Large intestine (tissue), 3 donors: Measurements from ENCODE around the gene CD4. TPM values are rescaled to one million over a fixed set of nuclear protein-coding genes. Genes with fewer than 3 reads are reported as not detected.

ENCODE experiments used
- DNase-seq, 2 donors: peaks; one replicate each; pipeline versions ENCODE4 v3.0.0 to v3.0.0-alpha.2; 2013
- H3K27ac ChIP-seq: one replicate; pipeline ENCODE4 v1.5.1; 2013; ENCODE audit warnings: low read length
- H3K27me3 ChIP-seq: 2 replicates; pipeline ENCODE4 v1.6.1; 2013; ENCODE audit warnings: low read length; ENCODE audit not compliant: control insufficient read depth, insufficient read depth
- H3K36me3 ChIP-seq: 2 replicates; pipeline ENCODE4 v1.6.1; 2013; ENCODE audit warnings: low read length; ENCODE audit not compliant: control insufficient read depth, insufficient read depth
- H3K4me1 ChIP-seq: one replicate; pipeline ENCODE4 v1.6.1; 2013; ENCODE audit warnings: low read length; ENCODE audit not compliant: control insufficient read depth, insufficient read depth
- H3K4me3 ChIP-seq: one replicate; pipeline ENCODE4 v1.5.1; 2013; ENCODE audit warnings: low read length
- H3K9me3 ChIP-seq: one replicate; pipeline ENCODE4 v1.6.1; 2013; ENCODE audit warnings: mild to moderate bottlenecking, low read depth, low read length, moderate library complexity; ENCODE audit not compliant: control insufficient read depth
- WGBS: methylation state at CpG from one replicate; pipeline ENCODE4 v1.1.5; 2013; ENCODE audit warnings: low lambda C conversion rate; ENCODE audit not compliant: insufficient coverage; 5-methylcytosine and 5-hydroxymethylcytosine counted together
- polyA plus RNA-seq: library from polyadenylated mRNA; unstranded; fragments of 120-200 nt; gene quantifications from one replicate; pipeline ENCODE4 v1.2.1, GENCODE V29; 2013

The CD4 gene
- polyA plus RNA-seq, 1 donor: 17.4 TPM

DNA sequence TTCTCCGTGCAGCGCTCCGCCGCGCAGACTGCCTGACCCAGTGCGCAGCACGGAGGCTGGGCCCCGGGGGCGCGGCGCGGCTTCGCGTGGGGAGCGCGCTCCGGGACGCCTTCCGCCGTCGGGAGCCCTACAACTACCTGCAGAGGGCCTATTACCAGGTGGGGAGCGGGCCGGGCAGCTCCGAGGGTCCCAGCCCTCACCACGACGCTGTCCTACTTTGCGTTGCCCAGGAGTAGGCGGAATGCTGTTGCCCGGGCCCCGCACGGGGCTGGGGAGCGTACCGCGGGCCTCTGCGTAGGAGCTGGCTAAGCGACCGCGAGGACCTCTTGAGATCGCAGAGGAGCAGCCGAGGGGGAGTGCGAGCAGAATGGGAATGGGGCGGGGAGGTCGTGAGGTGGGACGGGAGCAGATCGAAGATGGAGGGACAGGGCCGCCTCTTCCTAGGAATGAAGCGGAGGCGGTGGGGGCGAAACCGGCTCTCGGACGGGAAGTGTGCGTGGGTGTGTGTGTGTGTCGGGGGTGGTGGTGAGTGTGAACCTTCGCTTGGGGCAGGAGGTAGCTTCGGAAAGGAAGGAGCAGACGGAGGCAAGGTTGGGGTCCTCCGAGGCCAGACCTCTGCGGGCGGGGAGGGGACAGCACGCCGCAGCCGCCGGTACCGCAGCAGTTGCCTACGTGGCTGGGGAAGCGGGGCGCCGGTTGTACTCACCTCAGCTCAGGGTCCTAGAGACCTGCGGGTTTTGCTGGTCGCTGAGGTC lies 39.6 kb downstream of the CD4 start:
- no CpG with 5 or more reads among the region's 71 CpGs for WGBS
- Histone ChIP-seq H3K27me3 (no peaks in the 10 kb centered on the region), H3K36me3 (peaks cover 23% of the 10 kb centered on the region), H3K4me3 (peak overlapping the region; percentile 97), H3K27ac (peak overlapping the region; percentile 87), H3K4me1 (peaks cover 24% of the 10 kb centered on the region), H3K9me3 (no peaks in the 10 kb centered on the region)
- DNase-seq: peak; percentile 61 to 85

DNA sequence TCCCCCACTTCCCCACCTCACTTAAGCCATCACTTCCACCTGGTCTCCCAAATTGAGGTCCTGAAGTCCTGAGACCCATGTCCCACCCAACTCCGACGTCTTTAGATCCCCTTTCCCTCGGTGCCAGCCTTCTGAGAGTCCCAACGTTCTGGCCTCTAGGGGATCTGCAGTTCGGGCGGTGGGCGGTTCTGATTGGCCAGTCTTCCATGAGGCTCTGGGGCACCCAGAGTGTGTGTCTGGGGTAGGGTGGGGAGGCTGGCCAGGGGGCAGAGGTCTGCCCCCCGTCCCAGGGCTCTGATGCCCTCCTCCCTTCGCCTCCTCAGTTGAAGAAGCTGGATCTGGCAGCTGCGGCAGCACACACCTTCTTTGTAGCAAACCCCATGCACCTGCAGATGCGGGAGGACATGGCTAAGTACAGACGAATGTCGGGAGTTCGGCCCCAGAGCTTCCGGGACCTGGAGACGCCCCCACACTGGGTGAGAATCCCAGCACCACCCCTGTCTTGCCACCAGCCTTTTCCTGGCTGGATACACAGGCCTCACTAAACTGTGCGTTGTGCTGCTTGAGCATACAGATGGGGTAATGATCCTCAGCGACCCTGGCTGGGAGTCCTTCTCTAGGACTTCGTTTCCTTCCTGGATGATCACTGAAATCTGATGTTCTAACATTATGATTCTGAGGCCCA lies 40.4 kb downstream of the CD4 start:
- DNase-seq: no peak
- Histone ChIP-seq H3K27me3 (no peaks in the 10 kb centered on the region), H3K36me3 (peaks cover 23% of the 10 kb centered on the region), H3K4me1 (peaks cover 25% of the 10 kb centered on the region), H3K27ac (peak overlapping the region; percentile 87), H3K9me3 (no peaks in the 10 kb centered on the region), H3K4me3 (peak overlapping the region; percentile 97)
- 60% methylated on average over 2 of the region's 19 CpGs for WGBS

DNA sequence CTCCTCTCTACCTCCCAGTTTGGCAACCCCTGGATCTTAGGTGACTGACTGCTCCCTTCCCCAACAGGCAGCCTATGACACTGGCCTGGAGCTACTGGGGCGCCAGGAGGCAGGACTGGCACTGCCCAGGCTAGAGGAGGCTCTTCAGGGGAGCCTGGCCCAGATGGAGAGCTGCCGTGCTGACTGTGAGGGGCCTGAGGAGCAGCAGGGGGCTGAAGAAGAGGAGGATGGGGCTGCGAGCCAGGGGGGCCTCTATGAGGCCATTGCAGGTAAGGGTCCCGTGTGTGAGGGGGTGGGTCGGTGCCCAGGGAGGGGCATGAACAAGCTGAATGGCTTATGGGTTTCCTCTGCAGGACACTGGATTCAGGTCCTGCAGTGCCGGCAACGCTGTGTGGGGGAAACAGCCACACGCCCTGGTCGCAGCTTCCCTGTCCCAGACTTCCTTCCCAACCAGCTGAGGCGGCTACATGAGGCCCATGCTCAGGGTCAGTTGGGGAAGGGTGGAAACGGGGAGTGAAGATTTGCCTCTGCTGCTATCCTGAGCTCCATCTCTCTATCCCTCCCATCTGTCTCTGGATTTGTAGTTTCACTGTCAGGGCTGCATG lies 41.1 kb downstream of the CD4 start:
- Histone ChIP-seq H3K27ac (no peak overlapping the region), H3K27me3 (no peaks in the 10 kb centered on the region), H3K9me3 (no peaks in the 10 kb centered on the region), H3K4me1 (peaks cover 23% of the 10 kb centered on the region), H3K4me3 (peak overlapping the region; percentile 97), H3K36me3 (peaks cover 23% of the 10 kb centered on the region)
- no peak for DNase-seq
- WGBS: no CpG with 5 or more reads among the region's 11 CpGs

DNA sequence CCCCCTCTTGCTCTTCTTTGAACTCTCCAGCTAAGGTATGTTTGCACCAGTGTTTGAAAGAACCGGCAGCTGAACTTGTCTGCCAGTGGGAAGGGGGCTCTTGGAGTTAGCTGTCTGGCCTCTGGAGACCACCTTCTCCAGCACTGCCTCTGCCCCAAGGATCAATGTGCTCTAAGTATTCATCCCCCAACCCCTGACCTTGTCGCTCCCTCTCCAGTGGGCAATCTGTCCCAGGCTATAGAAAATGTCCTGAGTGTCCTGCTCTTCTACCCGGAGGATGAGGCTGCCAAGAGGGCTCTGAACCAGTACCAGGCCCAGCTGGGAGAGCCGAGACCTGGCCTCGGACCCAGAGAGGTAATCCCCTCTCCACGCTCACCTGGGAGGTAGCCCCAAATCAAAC lies 41.7 kb downstream of the CD4 start:
- no peak overlapping the region for H3K27ac ChIP-seq

DNA sequence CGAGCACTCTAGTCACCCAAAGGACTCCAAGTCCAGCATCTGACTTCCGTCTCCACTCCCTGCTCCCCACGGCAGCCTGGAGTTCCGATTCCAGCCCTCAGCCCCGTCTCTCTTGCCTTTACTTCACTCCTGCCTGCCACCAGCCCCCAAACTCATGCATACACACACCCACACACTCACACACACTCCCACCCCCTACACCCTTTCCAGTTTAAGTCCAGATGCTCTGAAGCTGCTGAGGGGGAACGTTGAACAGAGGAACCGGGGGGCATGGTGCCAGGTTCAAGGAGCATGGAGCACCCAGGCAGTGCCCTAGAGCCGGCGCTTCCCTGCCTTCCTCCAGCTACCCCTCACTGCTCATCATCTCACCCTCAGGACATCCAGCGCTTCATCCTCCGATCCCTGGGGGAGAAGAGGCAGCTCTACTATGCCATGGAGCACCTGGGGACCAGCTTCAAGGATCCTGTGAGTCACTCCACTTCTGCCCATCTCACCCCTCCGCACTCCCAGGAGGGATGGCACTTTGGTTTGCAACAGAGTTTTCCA lies 42.2 kb downstream of the CD4 start:
- H3K4me1 ChIP-seq: peaks cover 23% of the 10 kb centered on the region
- no peak overlapping the region for H3K4me3 ChIP-seq
- H3K36me3 ChIP-seq: peaks cover 26% of the 10 kb centered on the region
- DNase-seq: no peak
- 80% methylated on average over 1 of the region's 12 CpGs for WGBS
- H3K9me3 ChIP-seq: no peaks in the 10 kb centered on the region
- H3K27ac ChIP-seq: no peak overlapping the region
- H3K27me3 ChIP-seq: no peaks in the 10 kb centered on the region

More for the DNA sequence above, 41.7 kb downstream of the CD4 start:
- Histone ChIP-seq H3K4me1 (peaks cover 23% of the 10 kb centered on the region), H3K9me3 (no peaks in the 10 kb centered on the region), H3K4me3 (no peak overlapping the region), H3K36me3 (peaks cover 23% of the 10 kb centered on the region), H3K27me3 (no peaks in the 10 kb centered on the region)
- 100% methylated on average over 1 of the region's 6 CpGs for WGBS
- DNase-seq: no peak

DNA sequence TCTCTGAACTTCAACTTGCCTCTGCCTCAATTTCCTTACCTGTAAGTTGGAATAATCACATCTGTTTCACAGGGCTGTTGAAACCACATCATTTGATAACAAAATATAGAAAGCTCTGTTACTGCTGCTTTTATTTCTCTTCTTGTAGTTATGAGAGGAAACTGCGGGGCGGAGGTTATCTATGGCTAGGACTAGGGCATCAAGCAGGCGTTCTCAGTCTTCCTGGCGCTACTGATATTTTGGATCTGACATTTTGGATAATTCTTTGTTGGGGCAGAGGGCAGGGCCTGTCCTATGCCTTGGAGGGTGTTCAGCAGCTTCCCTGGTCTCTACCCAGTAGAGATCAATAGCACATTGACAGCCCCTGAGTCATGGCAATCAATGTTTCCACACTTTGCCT lies 42.8 kb downstream of the CD4 start:
- Histone ChIP-seq H3K9me3 (no peaks in the 10 kb centered on the region), H3K4me3 (no peak overlapping the region), H3K27me3 (no peaks in the 10 kb centered on the region), H3K4me1 (peaks cover 20% of the 10 kb centered on the region), H3K36me3 (peaks cover 32% of the 10 kb centered on the region), H3K27ac (no peak overlapping the region)
- no peak for DNase-seq
- no CpG with 5 or more reads among the region's 4 CpGs for WGBS

DNA sequence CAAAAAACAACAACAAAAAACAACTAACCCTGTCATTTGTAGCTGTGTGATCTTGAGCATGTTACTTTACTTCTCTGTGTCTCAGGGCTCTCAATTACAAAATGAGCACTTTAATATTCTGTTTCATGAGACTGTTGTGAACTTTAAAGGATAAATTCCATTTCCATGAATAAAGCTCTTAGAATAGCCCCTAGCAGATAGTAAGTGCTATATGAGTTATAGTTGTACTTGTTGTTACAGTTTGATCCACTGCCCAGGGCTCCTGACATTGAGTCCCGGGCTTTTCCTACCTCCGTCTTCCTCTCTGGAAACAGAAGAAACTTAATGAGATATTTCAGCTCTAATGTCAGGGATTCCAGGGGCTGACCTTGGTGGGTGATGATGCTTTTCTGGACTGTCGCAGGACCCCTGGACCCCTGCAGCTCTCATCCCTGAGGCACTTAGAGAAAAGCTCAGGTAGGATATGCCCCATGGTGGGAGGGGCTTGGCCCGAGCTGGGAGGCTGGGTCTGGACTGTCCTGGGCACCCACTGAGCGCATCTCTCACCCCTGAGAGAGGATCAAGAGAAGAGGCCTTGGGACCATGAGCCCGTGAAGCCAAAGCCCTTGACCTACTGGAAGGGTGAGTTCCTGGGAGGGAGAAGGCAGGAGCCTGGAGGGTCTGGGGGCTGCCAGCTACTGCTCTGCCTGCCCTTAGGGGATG lies 44.0 kb downstream of the CD4 start:
- Histone ChIP-seq H3K4me1 (peaks cover 12% of the 10 kb centered on the region), H3K36me3 (peaks cover 44% of the 10 kb centered on the region), H3K4me3 (no peak overlapping the region), H3K27ac (peak overlapping the region; percentile 59), H3K9me3 (no peaks in the 10 kb centered on the region), H3K27me3 (no peaks in the 10 kb centered on the region)
- DNase-seq: no peak
- WGBS: no CpG with 5 or more reads among the region's 6 CpGs

DNA sequence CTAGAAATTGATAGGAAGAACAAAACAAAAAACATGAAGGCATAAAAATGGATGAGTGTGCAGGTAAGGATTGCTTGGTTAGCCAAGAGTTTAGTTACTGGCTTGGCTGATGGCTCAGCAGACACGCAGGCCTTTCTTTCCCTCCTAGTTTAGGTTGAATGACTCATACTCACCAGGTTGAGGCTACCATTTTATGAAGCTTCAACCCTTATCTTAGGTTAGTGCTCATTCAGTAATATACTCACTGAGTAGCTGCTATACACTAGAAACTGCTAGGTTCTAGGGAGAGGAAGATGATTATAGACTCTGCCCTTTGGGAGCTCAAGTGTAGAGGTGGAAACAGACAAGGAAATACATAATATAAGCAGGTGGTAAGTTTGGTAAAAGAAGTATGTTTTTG lies 44.9 kb downstream of the CD4 start:
- no peak overlapping the region for H3K4me3 ChIP-seq
- H3K36me3 ChIP-seq: peaks cover 53% of the 10 kb centered on the region
- peak; percentile 46 to 76 for DNase-seq
- peaks cover 12% of the 10 kb centered on the region for H3K4me1 ChIP-seq
- peak overlapping the region; percentile 59 for H3K27ac ChIP-seq
- H3K27me3 ChIP-seq: no peaks in the 10 kb centered on the region
- no peaks in the 10 kb centered on the region for H3K9me3 ChIP-seq
- no CpG with 5 or more reads among the region's 1 CpG for WGBS

DNA sequence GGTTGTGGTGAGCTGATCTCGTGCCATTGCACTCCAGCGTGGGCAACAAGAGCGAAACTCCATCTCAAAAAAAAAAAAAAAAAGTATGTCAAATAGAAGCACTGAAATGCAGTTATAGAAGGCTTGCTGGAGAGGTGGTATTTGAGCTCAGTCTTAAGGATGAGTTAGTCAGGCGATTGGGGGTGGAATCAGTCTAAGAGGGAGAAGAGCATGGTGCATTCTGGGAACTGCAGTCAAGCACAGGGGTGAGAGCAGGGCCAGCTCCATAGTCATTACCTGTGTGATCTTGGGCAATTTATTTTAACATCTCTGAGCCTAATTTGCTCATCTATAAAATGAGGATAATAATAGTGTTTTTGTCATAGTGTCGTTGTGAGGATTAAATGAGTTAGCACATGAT lies 45.5 kb downstream of the CD4 start:
- DNase-seq: no peak
- Histone ChIP-seq H3K9me3 (no peaks in the 10 kb centered on the region), H3K36me3 (peaks cover 58% of the 10 kb centered on the region), H3K27ac (peak overlapping the region; percentile 36), H3K27me3 (no peaks in the 10 kb centered on the region), H3K4me3 (no peak overlapping the region), H3K4me1 (peaks cover 15% of the 10 kb centered on the region)
- 100% methylated on average over 3 of the region's 5 CpGs for WGBS

DNA sequence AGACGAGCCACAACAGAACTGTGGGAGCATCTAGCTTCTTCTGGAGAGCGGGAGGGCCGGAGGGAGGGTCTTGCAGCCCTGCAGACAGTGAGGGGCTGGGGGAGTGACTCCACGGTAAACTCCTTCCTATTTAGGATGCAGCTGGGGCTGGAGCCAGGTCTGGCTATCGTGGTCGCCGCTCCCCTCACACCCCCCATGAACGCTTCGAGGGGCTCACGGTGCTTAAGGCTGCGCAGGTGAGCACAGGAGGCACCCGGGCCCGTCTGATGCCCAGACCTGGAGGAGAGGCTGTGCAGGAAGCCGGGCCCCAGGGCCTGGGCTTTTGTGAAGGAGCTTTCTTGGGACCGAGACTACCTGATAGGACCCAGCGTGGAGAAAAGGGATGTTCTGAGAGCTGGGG lies 47.5 kb downstream of the CD4 start:
- Histone ChIP-seq H3K36me3 (peaks cover 47% of the 10 kb centered on the region), H3K4me1 (peaks cover 16% of the 10 kb centered on the region), H3K4me3 (no peak overlapping the region), H3K27me3 (no peaks in the 10 kb centered on the region), H3K27ac (no peak overlapping the region), H3K9me3 (no peaks in the 10 kb centered on the region)
- WGBS: no CpG with 5 or more reads among the region's 16 CpGs
- DNase-seq: no peak
